Hypothalamus (tissue), 51 donors: ENCODE measurements around the gene RNF141.
A peak's percentile ranks its signal among the peaks of the same experiment; 100 is the strongest.

ENCODE experiments used
- DNase-seq, 51 donors: peaks; one replicate each; lab custom pipeline; 2025; lab: John Stamatoyannopoulos, UW

The RNF141 gene

DNA sequence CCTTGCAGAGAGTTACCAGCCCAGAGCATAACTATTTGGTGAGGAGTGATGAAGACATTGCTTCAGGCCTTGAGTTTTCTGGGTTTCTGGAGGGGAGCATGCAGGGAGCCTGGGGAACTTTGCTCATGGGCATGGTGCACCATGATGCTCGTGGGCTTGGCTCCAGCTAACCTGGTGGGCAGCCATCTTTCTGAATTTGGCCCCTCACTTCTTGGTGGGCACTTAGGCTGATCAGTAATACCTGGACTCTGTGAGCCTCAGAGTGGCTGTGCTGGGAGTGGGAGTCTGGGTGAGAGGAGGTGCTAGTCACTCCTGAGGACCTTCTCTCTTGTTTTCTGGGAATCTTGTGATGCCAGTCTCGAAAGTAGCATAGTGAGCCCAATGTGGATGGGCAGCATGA lies 55.3 kb downstream of the RNF141 start:
- DNase-seq, result no peak

GRCh38 chr11:10484461-10485180 lies 56.4 kb downstream of the RNF141 start:
- DNase-seq, result no peak

DNA sequence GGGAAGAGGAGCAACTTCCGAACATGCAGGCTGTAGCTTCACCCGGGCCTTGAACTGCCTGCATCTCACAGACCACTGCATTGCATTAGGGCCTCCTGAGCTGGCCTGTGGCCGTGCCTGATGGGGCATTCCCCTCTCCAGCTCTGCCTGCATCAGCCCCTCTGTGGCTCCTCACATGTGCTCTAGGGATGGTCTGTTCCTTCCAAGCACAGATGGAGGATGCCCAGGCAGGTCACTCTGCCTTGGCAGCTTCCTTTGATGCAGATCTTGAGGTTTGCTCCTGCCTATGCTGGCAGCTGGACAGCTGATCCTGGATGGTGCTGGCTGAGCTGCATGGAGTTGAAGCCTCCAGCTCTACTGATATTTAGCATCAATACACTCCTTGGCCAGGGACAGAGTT lies 57.4 kb downstream of the RNF141 start:
- DNase-seq, result no peak

DNA sequence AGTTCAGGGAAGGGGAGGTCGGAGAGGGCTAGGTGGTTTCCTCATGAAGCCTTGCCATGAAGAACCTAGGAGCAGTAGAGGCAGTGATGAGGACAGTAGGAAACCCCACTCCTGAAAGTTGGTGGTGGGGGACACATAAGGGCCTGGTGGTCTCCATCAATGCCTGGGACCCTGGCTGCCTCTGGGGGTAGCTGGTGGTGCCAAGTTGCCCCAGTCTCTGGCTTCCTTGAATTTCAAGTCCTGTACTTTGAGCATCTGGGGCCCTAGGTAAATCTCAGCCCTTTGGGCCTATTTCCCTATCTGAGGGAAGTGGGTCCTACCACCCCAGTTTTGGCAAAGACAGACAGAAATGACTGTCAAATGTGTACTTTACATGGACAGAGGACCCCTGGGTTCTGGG lies 57.8 kb downstream of the RNF141 start:
- DNase-seq, result no peak

DNA sequence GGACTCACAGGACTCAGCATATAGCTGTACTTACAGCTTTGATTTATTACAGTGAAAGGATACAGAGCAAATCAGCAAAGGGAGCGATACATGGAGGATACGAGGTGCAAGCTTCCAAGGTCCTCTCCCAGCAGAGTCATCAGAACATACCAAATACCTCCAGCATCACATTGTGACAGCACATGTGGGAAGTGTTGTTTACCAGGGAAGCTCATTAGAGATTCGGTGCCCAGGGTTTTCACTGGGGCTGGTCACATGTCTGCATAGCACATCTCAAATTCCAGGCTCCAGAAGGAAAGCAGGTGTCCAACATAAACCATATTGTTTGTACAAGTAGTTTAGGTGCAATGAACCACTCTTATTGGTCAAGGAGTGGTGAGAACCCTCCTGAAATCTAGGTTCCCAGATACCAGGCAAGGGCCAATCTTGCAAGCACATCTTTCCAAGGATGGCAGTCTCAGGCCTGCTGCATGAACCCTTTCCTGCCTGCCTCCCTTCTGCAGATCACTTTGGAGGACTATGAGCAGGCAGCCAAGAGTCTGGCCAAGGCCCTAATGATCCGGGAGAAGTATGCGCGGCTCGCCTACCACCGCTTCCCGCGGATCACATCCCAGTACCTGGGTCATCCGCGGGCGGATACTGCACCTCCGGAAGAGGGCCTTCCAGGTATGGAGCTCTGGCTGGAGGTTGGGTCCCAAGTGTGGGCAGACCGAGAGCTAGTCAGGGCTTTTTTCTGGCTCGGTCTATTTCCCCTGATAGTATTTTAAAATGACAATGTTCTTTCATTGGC lies 59.2 kb downstream of the RNF141 start:
- DNase-seq, result no peak

DNA sequence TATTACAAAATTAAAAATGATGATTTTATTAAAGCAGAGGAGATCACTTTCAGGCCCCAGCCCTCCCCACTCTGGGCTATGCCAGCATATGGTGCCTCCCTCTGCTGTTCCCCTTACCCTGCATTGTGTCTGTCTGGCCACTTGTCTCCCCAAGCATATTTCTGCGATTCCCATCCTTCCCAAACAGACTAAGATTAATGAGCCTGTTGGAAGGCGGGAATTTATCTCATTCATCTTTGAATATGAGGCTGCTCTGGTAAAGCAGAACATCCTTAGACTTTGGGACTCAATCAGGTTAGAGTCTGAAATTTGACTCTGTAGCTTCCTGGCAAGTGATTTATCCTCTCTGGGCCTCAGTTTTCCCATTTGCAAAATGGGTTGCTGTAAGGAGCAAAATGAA lies 60.2 kb downstream of the RNF141 start:
- no peak for DNase-seq

DNA sequence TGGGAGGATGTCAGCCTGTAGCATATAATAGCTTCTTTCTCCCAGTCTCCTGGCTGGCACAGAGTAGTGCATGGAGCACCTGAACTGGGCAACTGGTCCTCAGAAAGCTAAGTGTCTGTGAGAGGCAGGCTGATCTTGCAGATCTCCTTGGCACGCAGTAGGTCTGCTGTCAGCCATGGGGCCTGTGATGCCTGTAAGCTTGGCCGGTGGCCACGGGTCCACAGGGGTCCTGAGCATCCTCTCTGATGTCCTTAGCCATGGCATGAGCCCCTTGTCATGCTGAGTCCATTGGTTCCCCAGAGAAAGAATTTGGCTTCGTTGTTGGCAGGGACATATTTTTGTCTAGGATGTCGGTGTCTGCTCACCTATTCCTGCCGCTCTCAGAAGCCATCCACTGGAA lies 61.0 kb downstream of the RNF141 start:
- no peak for DNase-seq

GRCh38 chr11:10478574-10479550 lies 62.1 kb downstream of the RNF141 start:
- DNase-seq, result peak in 4 of 51 donors; percentile 13 to 43 (median 32)

GRCh38 chr11:10478066-10478465 lies 62.9 kb downstream of the RNF141 start:
- no peak for DNase-seq

GRCh38 chr11:10477690-10478046 lies 63.3 kb downstream of the RNF141 start:
- no peak for DNase-seq

- DNase-seq, result no peak
Observed at GRCh38 chr11:10476927-10477689, 63.9 kb downstream of the RNF141 start.

GRCh38 chr11:10476342-10476741 lies 64.6 kb downstream of the RNF141 start:
- no peak for DNase-seq

GRCh38 chr11:10474551-10474950 lies 66.4 kb downstream of the RNF141 start:
- no peak for DNase-seq

GRCh38 chr11:10473371-10473770 lies 67.6 kb downstream of the RNF141 start:
- no peak for DNase-seq

DNA sequence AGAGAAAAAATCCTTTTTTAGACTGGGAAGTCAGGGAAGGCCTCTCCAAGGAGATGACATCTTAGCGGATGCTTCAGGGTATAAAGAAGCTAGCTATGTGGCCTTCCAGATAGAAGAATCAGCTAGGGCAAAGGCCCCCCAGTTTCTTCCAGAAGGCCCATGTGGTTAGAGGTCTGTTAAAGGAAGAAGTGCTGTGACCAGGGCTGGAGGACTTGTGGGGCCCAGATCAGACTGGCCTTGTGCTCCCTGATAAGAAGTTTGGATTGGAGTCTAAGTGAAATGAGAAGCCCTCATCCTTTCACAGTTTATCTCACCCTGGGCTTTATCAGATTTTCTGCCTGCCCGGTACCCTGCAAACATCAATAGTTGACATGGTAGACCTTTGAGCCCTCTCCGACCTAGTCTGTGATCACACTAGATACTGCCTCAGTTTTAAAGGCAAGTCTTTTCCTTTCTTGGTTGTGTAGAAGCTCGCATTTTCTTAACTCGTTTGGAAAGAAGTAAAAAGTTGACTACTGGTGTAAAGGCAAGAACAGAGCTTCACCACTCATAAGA lies 78.2 kb downstream of the RNF141 start:
- no peak for DNase-seq
